Muscle of leg (tissue), 9 donors: ENCODE results near the gene DDX18. TPM values are rescaled to one million over a fixed set of nuclear protein-coding genes. Genes with fewer than 3 reads are reported as not detected.

Source experiments
- polyA plus RNA-seq, 8 donors: library from polyadenylated mRNA; unstranded; fragments of 120-200 nt; gene quantifications; one replicate each; pipeline versions ENCODE4 v1.2.1 to v1.2.3, GENCODE V29; 2013; ENCODE audit warnings: inconsistent platforms in 1 of 8, low replicate concordance in 1 of 8; ENCODE audit not compliant: insufficient read length in 8 of 8, insufficient read depth in 1 of 8
- total RNA-seq: library from RNA; stranded (reverse); fragments of 120-200 nt; gene quantifications from one replicate; pipeline ENCODE4 v1.2.4, GENCODE V29; 2013

The DDX18 gene
- total and polyA plus RNA-seq, 9 donors: 40.0 to 52.0 (median 46.5) TPM

Other genes with a start within 250 kb of the DDX18 start
- gene CCDC93, start 199.4 kb downstream of the DDX18 start, total RNA-seq: 21.4 TPM
- gene CCDC93, start 199.4 kb downstream of the DDX18 start, polyA plus RNA-seq: 10 to 100 TPM; 21.8 to 28.4 (median 24.2) TPM